Ectodermal cell (in vitro differentiated cells): ENCODE measurements around the gene FRAS1.
"Not testable (repeated sequence)": the region's sequence is repeated elsewhere in the genome, so short reads cannot be mapped to it uniquely, and the experiment has no call there.

Source experiments
- H3K27ac ChIP-seq: 2 replicates; pipeline ENCODE4 v1.7.0; 2013; ENCODE audit warnings: mild to moderate bottlenecking, low read depth, low read length; ENCODE audit not compliant: insufficient read depth, poor library complexity, severe bottlenecking
- H3K27me3 ChIP-seq: 2 replicates; pipeline ENCODE4 v1.7.0; 2013; ENCODE audit warnings: mild to moderate bottlenecking, low read length; ENCODE audit not compliant: insufficient read depth, control insufficient read depth, poor library complexity, severe bottlenecking
- H3K36me3 ChIP-seq: one replicate; pipeline ENCODE4 v1.7.0; 2013; ENCODE audit warnings: low read length; ENCODE audit not compliant: control insufficient read depth, insufficient read depth
- H3K4me1 ChIP-seq: one replicate; pipeline ENCODE4 v1.7.0; 2013; ENCODE audit warnings: low read length; ENCODE audit not compliant: control insufficient read depth, insufficient read depth
- H3K4me3 ChIP-seq: 2 replicates; pipeline ENCODE4 v1.7.0; 2013; ENCODE audit warnings: low read depth, low read length, control low read depth; ENCODE audit not compliant: insufficient read depth
- H3K9me3 ChIP-seq: 2 replicates; pipeline ENCODE4 v1.7.0; 2013; ENCODE audit warnings: mild to moderate bottlenecking, low read length, moderate library complexity; ENCODE audit not compliant: control insufficient read depth
- WGBS, 2 experiments: methylation state at CpG; one replicate each; pipeline ENCODE4 v1.1.7; 2013; ENCODE audit warnings: missing lambda C conversion rate in 2 of 2; 5-methylcytosine and 5-hydroxymethylcytosine counted together

The FRAS1 gene

GRCh38 chr4:78476108-78476704 lies 419.1 kb downstream of the FRAS1 start:
- Histone ChIP-seq H3K9me3 (no peaks in the 10 kb centered on the region), H3K27me3 (no peaks in the 10 kb centered on the region), H3K36me3 (no peaks in the 10 kb centered on the region), H3K4me1 (no peaks in the 10 kb centered on the region), H3K4me3 (no peak overlapping the region), H3K27ac (no peak overlapping the region)
- WGBS, 2 experiments = 92 to 96% methylated on average over 3 of the region's 3 CpGs

DNA sequence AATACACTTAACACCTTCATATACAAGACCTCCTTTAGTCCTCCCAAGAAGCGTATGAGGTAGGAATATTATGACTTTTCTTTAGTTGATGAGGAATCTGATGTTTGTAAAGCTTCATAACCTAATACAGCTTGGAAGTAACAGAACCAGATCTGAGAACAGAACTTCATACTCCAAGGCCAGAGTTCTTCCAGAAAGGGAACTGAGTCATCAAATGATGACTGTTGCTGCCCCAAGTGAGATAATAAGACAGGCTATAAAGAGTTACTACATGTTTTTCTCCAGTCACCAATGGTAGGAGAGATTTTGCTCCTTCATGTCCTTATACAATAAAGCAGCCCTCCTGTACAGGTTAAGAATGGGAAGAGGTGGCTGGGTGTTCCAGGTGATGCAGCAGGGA lies 420.2 kb downstream of the FRAS1 start:
- WGBS, 2 experiments = no CpG with 5 or more reads among the region's 1 CpG
- H3K4me3 ChIP-seq = no peak overlapping the region
- H3K9me3 ChIP-seq = no peaks in the 10 kb centered on the region

GRCh38 chr4:78478523-78478922 lies 421.4 kb downstream of the FRAS1 start:
- H3K36me3 ChIP-seq = no peaks in the 10 kb centered on the region
- no peaks in the 10 kb centered on the region for H3K9me3 ChIP-seq
- H3K4me3 ChIP-seq = no peak overlapping the region
- no peaks in the 10 kb centered on the region for H3K27me3 ChIP-seq
- H3K4me1 ChIP-seq = no peaks in the 10 kb centered on the region
- no peak overlapping the region for H3K27ac ChIP-seq

More for the DNA sequence above, 420.2 kb downstream of the FRAS1 start:
- H3K27ac ChIP-seq = no peak overlapping the region
- H3K27me3 ChIP-seq = no peaks in the 10 kb centered on the region
- H3K4me1 ChIP-seq = no peaks in the 10 kb centered on the region
- no peaks in the 10 kb centered on the region for H3K36me3 ChIP-seq

- H3K4me1 ChIP-seq = no peaks in the 10 kb centered on the region
- 93 to 95% methylated on average over 1 of the region's 1 CpG for WGBS, 2 experiments
- no peaks in the 10 kb centered on the region for H3K27me3 ChIP-seq
- no peak overlapping the region for H3K4me3 ChIP-seq
- no peak overlapping the region for H3K27ac ChIP-seq
- no peaks in the 10 kb centered on the region for H3K36me3 ChIP-seq
- H3K9me3 ChIP-seq = no peaks in the 10 kb centered on the region
Measured at GRCh38 chr4:78480286-78480685, 423.2 kb downstream of the FRAS1 start.

GRCh38 chr4:78481180-78481579 lies 424.1 kb downstream of the FRAS1 start:
- Histone ChIP-seq H3K9me3 (no peaks in the 10 kb centered on the region), H3K27me3 (no peaks in the 10 kb centered on the region), H3K4me3 (no peak overlapping the region), H3K36me3 (no peaks in the 10 kb centered on the region), H3K4me1 (peaks cover 5% of the 10 kb centered on the region), H3K27ac (no peak overlapping the region)
- WGBS, 2 experiments = 95 to 100% methylated on average over 1 of the region's 1 CpG

- no peak overlapping the region for H3K27ac ChIP-seq
- H3K4me3 ChIP-seq = no peak overlapping the region
- 89 to 95% methylated on average over 3 to 4 of the region's 4 CpGs for WGBS, 2 experiments
- H3K36me3 ChIP-seq = no peaks in the 10 kb centered on the region
- peaks cover 5% of the 10 kb centered on the region for H3K4me1 ChIP-seq
- H3K27me3 ChIP-seq = no peaks in the 10 kb centered on the region
- no peaks in the 10 kb centered on the region for H3K9me3 ChIP-seq
Measured at GRCh38 chr4:78482281-78482680, 425.2 kb downstream of the FRAS1 start.

GRCh38 chr4:78483811-78484210 lies 426.7 kb downstream of the FRAS1 start:
- Histone ChIP-seq H3K27ac (no peak overlapping the region), H3K4me1 (peaks cover 5% of the 10 kb centered on the region), H3K36me3 (no peaks in the 10 kb centered on the region), H3K9me3 (no peaks in the 10 kb centered on the region), H3K27me3 (no peaks in the 10 kb centered on the region), H3K4me3 (no peak overlapping the region)
- 98 to 100% methylated on average over 2 of the region's 2 CpGs for WGBS, 2 experiments

DNA sequence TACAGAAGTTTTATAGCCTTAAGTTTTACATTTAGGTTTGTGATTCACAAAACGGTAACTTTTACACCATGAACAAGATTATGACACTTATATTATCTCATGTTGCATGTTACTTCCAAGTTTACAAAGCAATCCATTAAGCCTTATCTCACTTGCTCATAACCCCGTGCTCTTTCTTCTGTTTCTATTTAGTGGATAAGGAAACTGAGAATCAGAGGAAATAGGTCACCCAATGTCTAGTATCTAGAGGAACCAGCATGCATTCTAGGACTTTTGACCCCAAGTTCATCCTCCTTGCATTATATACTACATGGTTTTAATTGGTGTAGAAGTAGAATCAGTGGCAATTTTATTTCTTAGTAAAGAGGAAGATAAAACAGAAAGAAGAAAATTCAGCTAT lies 427.5 kb downstream of the FRAS1 start:
- Histone ChIP-seq H3K4me3 (no peak overlapping the region), H3K27me3 (no peaks in the 10 kb centered on the region), H3K27ac (no peak overlapping the region), H3K9me3 (no peaks in the 10 kb centered on the region), H3K4me1 (peaks cover 5% of the 10 kb centered on the region), H3K36me3 (no peaks in the 10 kb centered on the region)
- 95 to 100% methylated on average over 1 to 2 of the region's 2 CpGs for WGBS, 2 experiments

GRCh38 chr4:78493731-78494130 lies 436.6 kb downstream of the FRAS1 start:
- H3K36me3 ChIP-seq = no peaks in the 10 kb centered on the region
- no peak overlapping the region for H3K4me3 ChIP-seq
- H3K27ac ChIP-seq = no peak overlapping the region
- no peaks in the 10 kb centered on the region for H3K4me1 ChIP-seq
- H3K9me3 ChIP-seq = no peaks in the 10 kb centered on the region
- H3K27me3 ChIP-seq = no peaks in the 10 kb centered on the region

GRCh38 chr4:78496021-78496643 lies 439.0 kb downstream of the FRAS1 start:
- whole genome bisulfite sequencing, 2 experiments = 89 to 91% methylated on average over 3 to 4 of the region's 4 CpGs
- no peaks in the 10 kb centered on the region for H3K36me3 ChIP-seq
- no peak overlapping the region for H3K4me3 ChIP-seq
- no peaks in the 10 kb centered on the region for H3K9me3 ChIP-seq
- no peak overlapping the region for H3K27ac ChIP-seq
- H3K4me1 ChIP-seq = no peaks in the 10 kb centered on the region
- no peaks in the 10 kb centered on the region for H3K27me3 ChIP-seq

- H3K27ac ChIP-seq, H3K36me3 ChIP-seq, H3K4me3 ChIP-seq, H3K4me1 ChIP-seq, H3K9me3 ChIP-seq, H3K27me3 ChIP-seq: not testable (repeated sequence)
- 58 to 59% methylated on average over 10 of the region's 10 CpGs for WGBS, 2 experiments
Measured at GRCh38 chr4:78506260-78506659, 449.1 kb downstream of the FRAS1 start.
